BLaER1 treated with 17β-estradiol and CSF1 and Interleukin-3, amounts not matched to agents 10 nM and 100 nM (cell line): ENCODE results near the gene ZMIZ1.

Experiments used
- H3K27ac ChIP-seq, 11 experiments: shearing (Covaris generic); formaldehyde crosslinking; 2 replicates each; pipeline ENCODE4 v1.8.1; 2022
- H3K27me3 ChIP-seq, 11 experiments: shearing (Covaris generic); formaldehyde crosslinking; 2 replicates each; pipeline ENCODE4 v1.8.1; 2022
- H3K36me3 ChIP-seq, 11 experiments: shearing (Covaris generic); formaldehyde crosslinking; 2 replicates each; pipeline ENCODE4 v1.8.1; 2022
- H3K4me1 ChIP-seq, 10 experiments: shearing (Covaris generic); formaldehyde crosslinking; 2 replicates each; pipeline ENCODE4 v1.8.1; 2022
- H3K4me2 ChIP-seq, 11 experiments: shearing (Covaris generic); formaldehyde crosslinking; 2 replicates each; pipeline ENCODE4 v1.8.1; 2022
- H3K4me3 ChIP-seq, 10 experiments: shearing (Covaris generic); formaldehyde crosslinking; 2 replicates each; pipeline ENCODE4 v1.8.1; 2022
- H3K9ac ChIP-seq, 11 experiments: shearing (Covaris generic); formaldehyde crosslinking; 2 replicates each; pipeline ENCODE4 v1.8.1; 2022
- H3K9me3 ChIP-seq, 11 experiments: shearing (Covaris generic); formaldehyde crosslinking; replicated peaks in 1 of 11; 2 replicates each; pipeline ENCODE4 v1.8.1; 2022
- H4K20me1 ChIP-seq, 11 experiments: shearing (Covaris generic); formaldehyde crosslinking; 2 replicates each; pipeline ENCODE4 v1.8.1; 2022
- Cebpa-rat ChIP-seq, 11 experiments: shearing (Covaris generic); IDR thresholded peaks; 2 replicates each; pipeline ENCODE4 v1.8.1; 2022

The ZMIZ1 gene

DNA sequence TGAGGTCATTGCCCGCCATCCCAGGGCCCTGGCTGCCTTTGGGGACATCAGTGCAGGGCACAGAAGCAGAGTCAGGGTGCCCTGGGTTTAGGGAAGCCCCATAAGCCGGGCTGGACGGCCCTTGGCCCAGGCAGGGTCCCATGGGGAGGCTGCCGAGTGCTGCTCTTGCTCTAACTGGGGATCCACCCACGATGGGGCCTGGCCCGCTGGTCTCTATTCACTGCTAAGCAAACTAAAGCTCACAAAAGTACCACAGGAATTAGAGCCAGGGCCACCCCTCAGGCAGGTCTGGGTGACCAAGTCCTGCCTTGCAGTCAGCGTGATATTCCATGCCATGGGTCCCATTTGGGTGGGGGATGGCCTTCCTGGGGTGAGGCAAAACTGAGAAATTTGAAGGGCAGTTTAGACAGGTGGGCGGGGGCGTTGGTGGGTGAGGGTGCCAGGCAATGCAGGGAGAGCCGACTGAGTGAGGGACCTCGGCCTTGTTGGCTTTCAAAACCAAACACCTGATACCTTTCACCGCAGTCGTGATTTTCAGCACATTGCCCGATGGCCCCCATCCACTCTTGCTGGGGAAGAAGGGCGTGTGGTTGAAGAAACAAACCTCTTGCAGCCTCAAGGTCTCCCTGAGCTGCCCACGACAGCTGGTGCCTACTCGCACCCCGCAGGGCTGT is 185.7 kb downstream of the ZMIZ1 start:
- Histone ChIP-seq H4K20me1 (peaks cover 96 to 100% (median 100%) of the 10 kb centered on the region in 11 experiments), H3K4me3 (no peak overlapping the region), H3K27ac (peak overlapping the region in 4 of 11 experiments; percentile 21 to 36 (median 23); a peak in 3 of 22 replicates), H3K36me3 (peaks cover 64 to 92% (median 87%) of the 10 kb centered on the region in 11 experiments), H3K9me3 (no peaks in the 10 kb centered on the region), H3K27me3 (no peaks in the 10 kb centered on the region), H3K4me1 (peaks cover 63 to 100% (median 79%) of the 10 kb centered on the region in 10 experiments), H3K9ac (peak overlapping the region in 3 of 11 experiments; percentile 33 to 53 (median 37); a peak in 4 of 22 replicates), H3K4me2 (peak overlapping the region in 4 of 11 experiments; percentile 1 to 37 (median 12); a peak in 4 of 22 replicates)
- no peak for TF ChIP-seq Cebpa-rat (IDR thresholded peaks at IDR 0.05)

DNA sequence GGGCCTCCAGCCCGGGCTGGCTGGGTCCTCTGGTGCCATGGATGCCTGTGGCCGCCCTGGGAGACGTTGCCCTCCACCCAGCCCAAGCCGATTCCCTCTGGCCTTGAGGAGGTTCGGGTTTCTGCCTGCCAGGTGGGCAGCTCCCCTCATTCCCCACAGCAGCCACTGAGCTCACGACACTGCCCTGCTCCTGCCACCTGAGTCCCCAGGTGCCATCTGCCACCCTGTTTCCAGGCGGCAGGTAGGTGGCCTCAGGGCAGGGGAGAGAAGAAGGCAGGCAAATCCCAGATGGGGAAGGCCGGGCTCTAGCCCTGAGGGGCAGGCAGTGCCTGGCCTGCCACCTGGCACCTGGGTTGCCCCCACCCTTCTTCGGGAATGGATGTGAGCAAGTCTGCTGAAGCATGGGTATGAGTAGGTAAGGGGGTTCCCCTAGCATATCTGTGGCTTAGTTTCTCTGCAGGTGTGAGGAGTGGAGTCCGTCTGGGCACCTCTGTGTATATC is 186.3 kb downstream of the ZMIZ1 start:
- no peaks in the 10 kb centered on the region for H3K27me3 ChIP-seq
- H3K4me2 ChIP-seq, result peak overlapping the region in 2 of 11 experiments; percentile 8 to 11; a peak in 1 of 22 replicates
- H3K4me1 ChIP-seq, result peaks cover 58 to 100% (median 77%) of the 10 kb centered on the region in 10 experiments
- no peak overlapping the region; a peak in 1 of 22 replicates for H3K27ac ChIP-seq
- no peak for TF ChIP-seq Cebpa-rat (IDR thresholded peaks at IDR 0.05)
- H4K20me1 ChIP-seq, result peaks cover 97 to 100% (median 100%) of the 10 kb centered on the region in 11 experiments
- H3K9me3 ChIP-seq, result no peaks in the 10 kb centered on the region
- peaks cover 66 to 98% (median 92%) of the 10 kb centered on the region in 11 experiments for H3K36me3 ChIP-seq
- H3K4me3 ChIP-seq, result no peak overlapping the region
- peak overlapping the region in 2 of 11 experiments; percentile 33 to 37; a peak in 1 of 22 replicates for H3K9ac ChIP-seq

DNA sequence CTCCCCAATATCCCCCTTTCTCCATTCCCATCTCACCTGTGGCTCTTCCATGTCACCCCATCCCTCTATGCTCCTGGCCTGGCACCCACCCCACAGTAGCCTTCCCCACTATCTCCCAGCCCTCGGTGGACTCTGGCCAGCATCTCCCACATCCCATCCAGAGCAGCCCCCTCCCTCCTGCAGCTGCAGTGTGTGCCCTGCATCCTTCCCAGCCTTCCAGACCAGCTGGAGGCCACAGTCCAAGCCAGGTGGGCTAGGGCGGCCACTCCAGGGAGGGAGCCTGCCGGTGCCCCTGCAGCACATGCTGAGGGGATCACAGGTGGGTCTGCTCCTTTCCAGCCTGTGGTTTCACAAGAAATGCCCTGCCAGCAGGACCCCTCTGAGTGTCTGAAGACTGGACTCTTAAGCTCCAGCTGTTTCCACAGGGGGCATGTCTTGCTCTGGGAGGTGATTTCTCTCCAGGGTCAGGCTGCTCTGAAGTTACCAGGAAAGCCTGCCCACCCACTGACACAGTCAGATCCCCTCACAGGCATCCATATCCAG is 187.6 kb downstream of the ZMIZ1 start:
- peaks cover 77 to 100% (median 98%) of the 10 kb centered on the region in 11 experiments for H3K36me3 ChIP-seq
- no peak for TF ChIP-seq Cebpa-rat (IDR thresholded peaks at IDR 0.05)
- H3K27ac ChIP-seq, result no peak overlapping the region
- peaks cover 100% of the 10 kb centered on the region in 11 experiments for H4K20me1 ChIP-seq
- H3K9ac ChIP-seq, result 0 out of 22 replicates have a peak overlapping the region, but pooled peaks of 1 of the 11 experiments have one; percentile 22
- no peaks in the 10 kb centered on the region for H3K9me3 ChIP-seq
- H3K4me1 ChIP-seq, result peaks cover 55 to 100% (median 74%) of the 10 kb centered on the region in 10 experiments
- no peaks in the 10 kb centered on the region for H3K27me3 ChIP-seq
- H3K4me3 ChIP-seq, result no peak overlapping the region
- peak overlapping the region in 2 of 11 experiments; percentile 21 to 32; a peak in 2 of 22 replicates for H3K4me2 ChIP-seq

DNA sequence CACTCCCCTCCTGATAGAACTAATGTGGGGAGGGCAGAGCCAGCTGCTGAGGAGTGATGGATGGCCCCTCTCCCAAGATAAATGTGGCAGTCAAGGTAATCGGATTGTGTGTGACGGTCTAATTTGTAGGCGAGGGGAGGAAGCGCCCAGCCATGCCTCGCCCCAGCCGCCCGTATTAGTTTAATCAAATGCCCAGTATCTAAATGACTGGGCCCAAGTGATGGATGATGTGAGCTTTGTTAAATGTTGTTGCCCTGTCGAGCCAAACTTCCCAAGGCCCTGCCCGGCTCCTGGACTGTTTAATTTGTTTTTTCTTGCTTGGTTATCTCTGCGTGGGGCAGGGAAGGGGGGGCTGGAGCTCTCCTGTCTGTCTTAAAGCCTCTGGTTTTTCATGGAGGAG is 190.1 kb downstream of the ZMIZ1 start:
- peaks cover 100% of the 10 kb centered on the region in 11 experiments for H4K20me1 ChIP-seq
- peak overlapping the region in 3 of 11 experiments; percentile 0 to 60 (median 35); a peak in 4 of 22 replicates for H3K4me2 ChIP-seq
- peaks cover 79 to 100% (median 98%) of the 10 kb centered on the region in 11 experiments for H3K36me3 ChIP-seq
- H3K27me3 ChIP-seq, result no peaks in the 10 kb centered on the region
- TF ChIP-seq Cebpa-rat (IDR thresholded peaks at IDR 0.05), result no peak
- H3K9me3 ChIP-seq, result no peaks in the 10 kb centered on the region
- H3K9ac ChIP-seq, result no peak overlapping the region
- no peak overlapping the region for H3K4me3 ChIP-seq
- peaks cover 55 to 100% (median 75%) of the 10 kb centered on the region in 10 experiments for H3K4me1 ChIP-seq
- H3K27ac ChIP-seq, result no peak overlapping the region

DNA sequence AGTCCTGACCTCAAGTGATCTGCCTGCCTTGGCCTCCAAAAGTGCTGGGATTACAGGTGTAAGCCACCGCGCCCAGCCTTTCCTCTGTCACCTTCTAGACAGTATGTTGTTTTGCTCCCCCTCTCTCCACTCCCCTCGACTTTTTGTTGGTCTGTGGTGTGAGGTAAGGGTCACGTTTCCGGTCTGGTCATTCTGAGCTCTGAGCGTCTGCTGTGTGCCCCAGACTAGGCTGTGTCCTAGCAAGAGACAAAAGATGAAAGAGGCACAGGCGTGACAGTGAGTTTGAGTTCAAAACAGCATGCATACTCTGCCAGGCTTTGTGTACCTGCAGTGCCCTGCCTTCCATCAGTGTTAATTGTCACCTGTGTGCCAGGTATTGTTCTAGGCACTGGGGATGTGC is 191.1 kb downstream of the ZMIZ1 start:
- H3K27me3 ChIP-seq, result no peaks in the 10 kb centered on the region
- H3K4me3 ChIP-seq, result no peak overlapping the region
- H4K20me1 ChIP-seq, result peaks cover 100% of the 10 kb centered on the region in 11 experiments
- peak overlapping the region in 2 of 11 experiments; percentile 35 to 97; a peak in 2 of 22 replicates for H3K4me2 ChIP-seq
- no peak for TF ChIP-seq Cebpa-rat (IDR thresholded peaks at IDR 0.05)
- no peaks in the 10 kb centered on the region for H3K9me3 ChIP-seq
- H3K4me1 ChIP-seq, result peaks cover 58 to 100% (median 77%) of the 10 kb centered on the region in 10 experiments
- H3K27ac ChIP-seq, result no peak overlapping the region
- H3K9ac ChIP-seq, result peak overlapping the region in 1 of 11 experiments; percentile 13; a peak in 1 of 22 replicates
- peaks cover 75 to 98% (median 94%) of the 10 kb centered on the region in 11 experiments for H3K36me3 ChIP-seq

DNA sequence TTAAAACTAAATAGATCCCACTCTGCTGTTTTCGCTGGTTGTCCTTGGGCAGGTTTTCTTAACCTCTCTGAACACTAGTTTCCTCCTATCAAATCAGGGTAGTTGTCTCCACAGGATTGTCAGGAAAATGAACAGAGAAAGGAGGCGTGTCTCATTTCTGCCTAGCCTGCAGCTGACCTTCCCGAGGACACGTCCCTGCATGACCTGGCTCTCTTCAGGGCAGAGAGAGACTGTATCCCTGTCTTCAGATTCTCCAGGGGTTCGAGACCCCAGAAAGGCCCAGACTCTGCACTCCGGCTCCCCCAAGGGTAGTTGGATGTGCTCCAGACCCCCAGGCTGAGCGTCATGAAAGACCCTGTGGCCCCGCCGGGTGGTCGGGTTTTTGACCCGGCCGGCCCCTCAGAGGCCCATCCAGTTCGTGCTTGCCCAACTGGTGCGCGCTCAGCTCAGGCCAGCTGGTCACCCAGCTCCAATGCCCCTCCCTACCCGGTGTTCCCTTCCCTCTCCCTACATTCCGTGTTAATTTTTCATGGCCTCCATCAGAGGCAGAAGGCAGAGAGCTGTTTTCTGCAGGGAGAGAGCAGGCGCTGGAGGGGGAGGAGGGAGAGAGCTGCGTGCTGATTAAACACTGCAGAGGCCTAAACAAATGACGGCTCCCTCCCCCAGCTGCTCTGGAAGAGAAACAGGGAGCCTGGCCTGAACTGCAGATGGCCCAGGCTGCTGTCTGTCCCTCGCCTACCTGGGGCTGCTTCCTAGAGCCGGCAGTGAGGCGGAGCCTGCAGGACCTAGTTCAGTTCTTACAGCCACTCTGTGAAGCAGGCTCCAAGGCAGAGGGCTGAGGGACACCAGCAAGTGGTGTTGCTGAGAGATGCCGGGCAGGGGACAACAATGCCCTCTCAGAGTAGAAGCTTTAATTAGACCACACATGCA is 192.3 kb downstream of the ZMIZ1 start:
- H3K27me3 ChIP-seq, result no peaks in the 10 kb centered on the region
- H3K4me2 ChIP-seq, result peak overlapping the region in 8 of 11 experiments; percentile 0 to 97 (median 11); a peak in 7 of 22 replicates
- H3K36me3 ChIP-seq, result peaks cover 63 to 85% (median 82%) of the 10 kb centered on the region in 11 experiments
- peaks cover 97 to 100% (median 100%) of the 10 kb centered on the region in 11 experiments for H4K20me1 ChIP-seq
- no peak for TF ChIP-seq Cebpa-rat (IDR thresholded peaks at IDR 0.05)
- peaks cover 68 to 100% (median 87%) of the 10 kb centered on the region in 10 experiments for H3K4me1 ChIP-seq
- H3K9ac ChIP-seq, result peak overlapping the region in 2 of 11 experiments; percentile 16 to 31; a peak in 1 of 22 replicates
- H3K27ac ChIP-seq, result 0 out of 22 replicates have a peak overlapping the region, but pooled peaks of 1 of the 11 experiments have one; percentile 7
- H3K4me3 ChIP-seq, result no peak overlapping the region
- no peaks in the 10 kb centered on the region for H3K9me3 ChIP-seq

DNA sequence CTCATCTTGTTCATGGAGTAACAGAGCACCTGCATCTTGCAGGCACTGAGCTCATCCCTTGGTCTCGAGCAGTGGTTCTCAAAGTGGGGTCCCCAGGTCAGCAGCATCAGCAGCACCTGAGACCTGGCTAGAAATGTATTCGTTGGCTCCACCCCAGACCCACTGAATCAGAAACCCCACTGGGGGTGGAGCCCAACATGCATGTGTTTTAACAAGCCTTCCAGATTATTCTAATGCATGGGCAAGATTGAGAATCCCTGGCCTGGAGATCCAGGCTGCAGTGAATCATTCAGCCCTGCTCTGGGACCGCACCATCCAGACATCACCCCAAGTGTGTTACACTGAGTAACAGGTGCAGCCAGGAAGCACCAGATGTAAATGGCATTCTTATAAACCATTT is 193.4 kb downstream of the ZMIZ1 start:
- H3K4me1 ChIP-seq, result peaks cover 78 to 100% (median 93%) of the 10 kb centered on the region in 10 experiments
- H3K36me3 ChIP-seq, result peaks cover 52 to 75% (median 71%) of the 10 kb centered on the region in 11 experiments
- H3K9me3 ChIP-seq, result no peaks in the 10 kb centered on the region
- H3K27ac ChIP-seq, result no peak overlapping the region
- H3K4me2 ChIP-seq, result peak overlapping the region in 8 of 11 experiments; percentile 7 to 99 (median 86); a peak in 8 of 22 replicates
- TF ChIP-seq Cebpa-rat (IDR thresholded peaks at IDR 0.05), result no peak
- H3K27me3 ChIP-seq, result no peaks in the 10 kb centered on the region
- no peak overlapping the region for H3K4me3 ChIP-seq
- H4K20me1 ChIP-seq, result peaks cover 90 to 100% (median 100%) of the 10 kb centered on the region in 11 experiments
- H3K9ac ChIP-seq, result no peak overlapping the region
